HG03432 (cell line): Measurements from ENCODE around the gene RICTOR.
"Not testable (repeated sequence)": the region's sequence is repeated elsewhere in the genome, so short reads cannot be mapped to it uniquely, and the experiment has no call there.

ENCODE experiments used
- ATAC-seq: cut with Tn5 transposase; IDR thresholded peaks from one replicate; pipeline ENCODE4 v1.9.1; 2021; ENCODE audit warnings: mild to moderate bottlenecking, moderate library complexity; ENCODE audit not compliant: unreplicated experiment

RICTOR gene

DNA sequence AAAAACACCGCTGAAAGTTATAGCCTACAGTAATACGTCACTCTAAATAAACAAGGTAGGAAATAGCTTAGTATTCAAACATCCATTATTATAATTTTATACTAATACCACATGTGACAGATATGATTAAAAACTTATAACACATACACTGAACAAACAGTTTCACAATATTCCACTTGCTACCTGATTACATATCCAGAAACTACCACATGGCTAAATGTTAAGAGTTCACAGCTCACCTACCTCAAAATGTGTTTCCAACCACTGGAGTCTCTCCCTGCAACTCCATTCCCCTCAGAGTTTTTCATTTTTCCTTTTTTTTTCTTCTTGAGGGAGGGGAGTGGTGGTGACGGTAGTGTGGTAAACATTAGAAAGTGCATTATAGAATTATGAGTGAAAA is 12.1 kb downstream of the RICTOR start:
- no peak for ATAC-seq

DNA sequence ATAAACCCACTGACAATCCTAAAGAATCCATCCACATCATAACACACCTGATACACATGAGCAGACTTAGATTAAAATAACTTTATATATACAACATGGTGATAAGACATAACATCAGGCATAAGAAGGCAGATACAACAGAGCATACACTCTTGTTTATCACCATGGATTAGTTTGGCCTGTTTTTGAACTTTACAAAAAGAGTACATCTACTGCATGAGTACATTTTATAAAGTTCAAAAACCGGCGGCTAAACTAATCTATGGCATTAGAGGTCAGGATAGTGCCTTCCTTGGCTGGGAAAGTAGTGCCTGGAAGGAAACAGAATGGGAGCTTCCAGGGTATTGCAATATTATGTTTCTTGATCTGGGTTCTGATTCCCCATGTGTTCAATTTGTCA is 15.1 kb downstream of the RICTOR start:
- no peak for ATAC-seq

DNA sequence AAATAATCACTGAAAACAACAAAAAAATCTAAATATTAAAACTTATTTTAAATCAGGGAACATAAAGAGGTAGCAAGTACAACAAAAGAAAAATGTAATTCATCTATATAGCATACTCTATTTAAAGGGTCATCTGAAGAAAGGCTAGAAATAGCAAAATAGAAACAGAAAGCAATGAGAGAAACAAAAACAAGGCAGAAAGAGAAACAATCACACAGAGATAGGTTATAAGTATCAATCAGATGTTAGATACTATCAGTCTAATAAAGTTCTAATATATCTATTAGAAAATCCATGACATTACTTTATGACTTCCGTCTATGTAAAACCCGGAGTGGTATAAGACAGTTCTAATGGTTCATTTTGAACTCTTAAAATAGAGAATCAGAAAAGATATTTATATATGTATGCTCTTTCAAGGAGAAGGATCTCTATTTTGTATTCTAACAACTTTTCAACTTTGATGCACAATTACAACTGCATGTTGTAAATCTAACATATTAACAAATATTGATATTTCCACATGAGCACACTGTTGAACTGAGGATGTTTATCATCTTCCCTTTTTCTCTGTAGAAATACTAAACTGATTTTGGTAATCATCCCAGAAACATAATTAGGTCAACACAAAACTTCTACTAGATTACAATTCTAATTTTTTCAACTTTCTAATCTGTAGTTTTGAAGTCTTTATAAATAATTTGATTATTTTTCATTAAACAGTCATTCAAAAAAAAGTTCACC is 15.8 kb downstream of the RICTOR start:
- ATAC-seq: peak; percentile 90

DNA sequence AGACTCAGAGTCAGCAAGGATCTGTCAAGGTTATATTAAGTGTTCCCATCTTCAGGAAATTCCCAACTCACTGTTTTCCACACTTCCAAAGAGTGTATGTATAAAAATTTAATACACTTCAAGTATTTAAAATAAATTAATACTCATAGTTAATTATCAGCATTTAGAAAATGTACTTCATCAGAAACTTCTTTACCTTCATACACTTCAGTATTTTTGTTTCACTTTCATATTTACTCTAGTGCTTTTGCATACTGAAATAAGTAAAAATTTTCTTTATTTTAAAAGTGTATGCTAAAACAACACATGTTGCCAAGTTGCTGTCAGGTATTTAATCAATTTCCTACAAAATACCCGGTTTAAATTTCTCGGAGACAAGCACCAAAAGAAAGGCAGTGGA is 16.5 kb downstream of the RICTOR start:
- ATAC-seq: peak; percentile 72

DNA sequence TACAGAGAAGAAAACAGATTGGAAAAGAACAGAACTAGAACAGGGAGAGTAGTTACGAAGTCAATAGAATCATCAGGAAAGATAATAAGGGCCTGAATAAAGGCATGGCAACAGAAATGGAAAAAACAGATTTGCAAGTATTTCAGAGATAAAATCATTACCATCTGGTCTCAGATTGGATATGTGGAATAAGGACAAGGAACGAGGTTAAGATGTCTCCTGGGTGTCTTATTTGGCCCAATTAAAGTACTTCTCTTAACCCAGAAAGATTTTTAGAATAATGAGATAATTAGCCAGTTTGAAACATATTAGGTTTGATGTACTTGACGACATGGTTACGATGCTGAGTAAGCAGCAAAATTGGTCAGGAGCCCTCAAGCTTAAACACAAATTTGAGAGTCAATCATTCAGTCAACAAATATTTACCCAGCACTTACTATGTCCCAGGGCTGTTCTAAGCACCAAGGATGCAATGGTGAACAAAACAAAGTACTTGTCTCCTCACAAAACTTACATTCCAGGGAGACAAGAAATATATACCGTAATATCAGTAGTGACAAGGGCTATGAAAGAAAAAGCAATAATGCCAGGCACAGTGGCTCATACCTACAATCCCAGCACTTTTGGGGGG is 18.3 kb downstream of the RICTOR start:
- ATAC-seq: no peak

DNA sequence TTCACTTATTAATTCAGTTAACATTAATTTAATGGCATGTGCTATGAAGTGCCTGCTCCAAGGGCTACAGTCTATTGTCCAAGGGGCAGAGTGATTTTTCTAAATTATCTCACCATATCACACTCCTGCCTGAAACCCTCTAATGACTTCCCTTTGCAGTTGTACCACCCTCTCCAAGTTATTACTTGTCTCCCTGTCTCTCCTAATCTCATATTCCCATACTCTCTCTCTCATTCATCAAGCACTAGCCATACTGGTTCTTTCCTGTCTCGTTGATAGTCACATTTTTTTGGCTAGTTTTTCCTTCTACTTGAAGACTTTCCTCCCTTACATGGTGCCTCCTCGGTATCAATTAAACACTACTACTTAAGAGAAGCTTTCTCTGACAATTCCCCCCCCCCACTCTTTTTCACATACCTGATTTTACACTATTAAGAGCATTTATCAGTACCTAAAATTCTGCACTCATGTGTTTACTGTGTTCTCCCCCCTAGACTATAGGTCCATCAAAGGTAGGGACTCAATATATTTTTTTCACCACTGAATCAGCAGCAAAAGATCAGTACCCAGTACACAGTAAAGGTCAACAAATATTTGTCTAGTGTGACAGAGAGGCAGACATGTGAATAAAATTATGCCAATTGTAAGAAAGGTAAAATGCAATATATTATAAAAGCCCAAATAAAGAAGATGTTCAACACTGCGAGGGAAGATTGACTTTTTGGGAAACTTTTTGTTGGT is 19.0 kb downstream of the RICTOR start:
- no peak for ATAC-seq

DNA sequence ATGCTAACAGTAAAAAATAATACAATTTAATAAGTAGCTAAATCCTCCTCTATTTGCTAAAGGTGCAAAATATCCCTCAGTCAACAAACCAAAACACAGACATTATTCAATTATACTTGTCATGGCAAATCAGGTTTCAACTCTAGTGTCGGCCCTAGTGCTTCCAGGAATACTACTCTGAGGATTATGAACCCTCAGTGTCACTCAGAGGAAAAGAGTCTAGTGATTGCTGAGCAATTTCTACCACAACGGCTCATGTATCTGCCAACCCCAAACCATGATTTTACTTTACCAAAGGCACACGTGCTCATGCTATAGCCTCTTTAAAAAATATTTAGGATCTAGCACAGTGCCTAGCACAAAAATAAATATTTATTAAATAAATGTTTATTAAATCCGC is 21.0 kb downstream of the RICTOR start:
- ATAC-seq: no peak

DNA sequence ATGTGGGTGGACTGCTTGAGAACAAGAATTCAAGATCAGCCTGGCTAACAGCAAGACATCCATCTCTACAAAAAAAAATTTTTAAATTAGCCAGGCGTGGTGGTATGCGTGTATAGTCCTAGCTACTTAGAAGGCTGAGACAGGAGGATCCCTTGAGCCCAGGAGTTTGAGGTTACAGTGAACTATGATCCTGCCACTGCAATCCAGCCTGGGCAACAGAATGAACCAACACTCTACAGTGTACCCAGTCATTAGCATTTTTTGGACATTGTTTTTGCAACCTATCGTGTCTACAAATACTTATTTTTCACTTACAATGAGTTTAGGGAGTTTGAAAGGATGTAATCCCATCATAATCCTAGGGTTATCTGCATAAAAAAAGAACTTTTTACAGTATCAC is 22.1 kb downstream of the RICTOR start:
- ATAC-seq: no peak

DNA sequence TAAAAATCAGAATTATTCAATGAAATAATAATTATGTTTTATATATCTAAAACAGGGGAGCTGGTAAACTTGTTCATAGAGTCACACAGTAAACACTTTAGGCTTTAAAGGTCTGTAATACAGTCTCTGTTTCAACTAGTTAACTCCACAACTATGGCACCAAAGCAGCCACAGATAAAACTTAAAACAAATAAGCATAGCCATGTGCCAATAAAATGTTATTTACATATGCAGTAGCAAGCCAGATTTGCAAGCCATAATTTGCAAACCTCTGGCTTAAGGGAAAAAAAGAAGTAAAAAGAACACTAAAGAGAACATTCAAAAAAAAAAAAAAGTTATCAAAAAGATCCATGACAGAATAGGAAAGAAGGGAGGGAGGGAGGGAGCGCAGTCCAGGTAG is 24.9 kb downstream of the RICTOR start:
- ATAC-seq: no peak

DNA sequence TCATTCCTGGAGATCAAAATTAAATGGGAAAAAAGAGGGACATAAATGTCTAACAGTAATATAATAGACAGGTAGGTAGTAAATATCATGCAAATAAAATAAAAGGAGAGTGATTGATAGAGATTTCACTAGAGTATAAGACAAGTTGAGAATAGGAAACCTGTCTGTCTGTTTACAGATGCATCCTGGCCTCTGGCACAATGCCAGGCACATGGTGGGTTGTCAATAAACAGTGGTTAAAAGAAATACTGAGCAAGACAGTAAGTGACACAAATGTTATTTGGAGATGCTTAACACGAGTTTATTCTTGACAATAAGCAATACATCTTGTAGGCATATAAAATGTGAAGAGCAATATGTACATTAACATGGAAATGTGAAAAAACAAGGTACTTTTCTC is 33.3 kb downstream of the RICTOR start:
- no peak for ATAC-seq

DNA sequence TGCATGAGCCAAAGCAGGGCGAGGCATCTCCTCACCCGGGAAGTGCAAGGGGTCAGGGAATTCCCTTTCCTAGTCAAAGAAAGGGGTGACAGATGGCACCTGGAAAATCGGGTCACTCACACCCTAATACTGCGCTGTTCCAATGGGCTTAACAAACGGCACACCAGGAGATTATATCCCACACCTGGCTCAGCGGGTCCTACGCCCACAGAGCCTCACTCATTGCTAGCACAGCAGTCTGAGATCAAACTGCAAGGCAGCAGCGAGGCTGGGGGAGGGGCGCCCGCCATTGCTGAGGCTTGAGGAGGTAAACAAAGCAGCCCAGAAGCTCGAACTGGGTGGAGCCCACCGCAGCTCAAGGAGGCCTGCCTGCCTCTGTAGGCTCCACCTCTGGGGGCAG is 39.7 kb downstream of the RICTOR start:
- ATAC-seq: not testable (repeated sequence)

DNA sequence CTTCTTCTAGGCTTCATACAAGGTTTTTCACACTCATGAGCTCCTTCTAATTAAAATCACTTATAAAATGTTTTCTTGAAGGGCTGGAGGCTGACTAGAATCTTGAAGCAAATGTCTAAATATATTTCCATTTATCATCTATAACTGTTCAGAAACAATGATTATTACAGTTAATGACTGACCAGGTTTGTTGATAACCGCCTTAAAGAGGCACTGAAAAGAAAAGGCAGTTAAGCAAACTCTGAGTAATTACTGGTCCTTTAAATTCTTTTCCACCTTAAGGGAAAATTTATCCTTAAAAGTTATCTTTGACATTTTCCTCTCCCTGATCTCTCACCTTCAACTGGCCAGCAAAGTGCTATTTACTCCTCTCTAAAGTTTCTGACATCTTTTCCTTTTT is 43.2 kb downstream of the RICTOR start:
- ATAC-seq: no peak

DNA sequence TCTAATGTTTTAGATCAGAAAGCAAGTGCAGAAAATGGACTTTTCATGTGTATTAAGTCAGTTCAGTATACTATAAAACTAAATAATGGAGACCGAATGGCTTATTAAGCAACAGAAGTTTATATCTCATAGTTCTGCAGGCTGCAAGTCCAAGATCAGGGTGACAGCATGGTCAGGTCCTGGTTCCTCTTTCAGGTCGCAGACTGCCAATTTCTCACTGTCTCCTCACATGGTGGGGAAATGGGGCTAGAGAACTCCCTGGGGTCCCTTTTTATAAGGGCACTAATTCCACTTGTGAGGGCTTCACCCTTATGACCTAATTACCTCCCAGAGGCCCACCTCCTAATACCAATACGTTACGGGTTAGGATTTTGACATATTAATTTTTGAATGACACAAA is 48.7 kb downstream of the RICTOR start:
- ATAC-seq: no peak

DNA sequence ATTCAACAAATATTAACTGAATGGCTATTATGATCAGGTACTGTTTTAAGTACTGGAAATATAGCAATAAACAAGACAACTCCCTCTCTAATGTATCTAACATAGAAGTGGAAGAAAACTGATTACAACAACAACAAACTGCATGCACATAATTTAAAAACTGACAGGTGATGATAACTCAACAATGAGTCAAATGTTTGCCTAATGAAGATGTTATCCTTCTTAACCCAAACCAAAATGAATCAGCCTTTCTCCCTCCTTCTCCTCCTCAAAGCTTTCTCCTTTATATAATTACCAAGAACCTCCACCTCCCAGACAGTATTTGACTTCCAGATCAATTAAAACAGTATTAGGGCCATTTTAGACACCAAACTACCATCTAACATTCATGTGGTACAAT is 49.3 kb downstream of the RICTOR start:
- no peak for ATAC-seq

DNA sequence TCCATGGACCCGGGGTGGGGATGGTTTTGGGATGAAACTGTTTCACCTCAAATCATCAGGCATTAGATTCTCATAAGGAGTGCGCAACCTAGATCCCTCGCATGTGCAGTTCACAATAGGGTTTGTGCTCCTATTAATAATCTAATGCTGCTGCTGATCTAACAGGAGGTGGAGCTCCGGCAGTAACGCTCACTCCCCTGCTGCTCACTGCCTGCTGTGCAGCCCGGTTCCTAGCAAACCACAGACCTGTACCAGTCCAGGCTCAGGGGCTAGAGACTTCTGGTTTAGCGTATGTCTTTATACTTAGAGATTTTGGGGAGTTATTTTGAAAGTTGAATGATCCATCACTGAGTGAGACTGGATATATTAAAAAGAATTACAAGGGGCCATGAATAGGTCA is 50.2 kb downstream of the RICTOR start:
- no peak for ATAC-seq

DNA sequence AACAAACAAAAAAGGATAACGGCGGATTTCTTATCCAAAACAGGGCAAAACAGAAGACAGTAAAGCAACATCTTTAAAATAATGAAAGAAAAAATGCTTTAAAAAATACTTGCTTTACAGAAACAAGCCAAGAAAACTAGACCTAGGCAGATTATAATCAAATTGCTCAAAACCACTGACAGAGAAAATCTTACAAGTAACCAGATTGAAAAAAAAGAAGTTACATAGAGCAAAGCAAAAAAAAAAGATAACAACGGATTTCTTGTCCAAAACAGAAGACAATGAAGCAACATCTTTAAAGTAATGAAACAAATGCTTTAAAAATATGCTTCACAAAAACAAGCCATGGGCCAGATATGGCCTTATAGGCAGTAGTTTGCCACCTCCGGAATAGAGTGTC is 51.1 kb downstream of the RICTOR start:
- no peak for ATAC-seq

DNA sequence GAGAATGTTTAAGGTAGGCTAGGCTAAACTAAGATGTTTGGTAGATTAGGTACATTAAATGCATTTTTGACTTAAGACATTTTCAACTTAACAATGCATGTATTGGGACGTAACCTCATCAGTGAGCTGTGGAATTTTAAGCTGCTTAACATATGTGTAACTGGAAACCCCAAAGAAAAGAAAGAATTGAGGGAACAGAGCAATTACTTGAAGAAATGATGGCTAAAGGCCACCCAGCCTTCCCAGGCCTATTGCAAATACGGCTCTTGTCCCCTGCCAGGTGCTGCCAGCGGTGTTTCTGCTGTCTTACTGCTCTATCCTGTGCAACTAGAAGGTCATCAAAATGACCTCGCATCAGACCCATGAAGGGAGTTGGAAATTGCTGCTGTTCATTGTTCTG is 52.0 kb downstream of the RICTOR start:
- ATAC-seq: no peak

DNA sequence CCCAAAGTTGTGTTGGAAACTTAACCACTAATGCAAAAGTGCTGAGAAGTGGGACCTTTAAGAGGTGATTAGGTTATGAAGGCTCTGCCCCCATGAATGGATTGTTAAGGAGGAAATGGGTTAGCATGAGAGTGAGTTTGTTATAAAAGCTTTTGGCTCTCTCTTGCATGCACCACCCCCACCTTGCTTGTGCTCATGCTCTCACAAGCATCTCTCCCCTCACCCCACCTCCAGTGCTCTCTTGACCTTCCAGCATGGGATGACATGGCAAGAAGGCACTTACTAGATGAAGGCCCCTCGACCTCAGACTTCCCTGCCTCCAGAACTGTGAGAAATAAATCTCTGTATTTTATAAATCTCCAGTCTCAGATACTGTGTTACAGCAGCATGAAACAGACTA is 52.8 kb downstream of the RICTOR start:
- ATAC-seq: no peak

DNA sequence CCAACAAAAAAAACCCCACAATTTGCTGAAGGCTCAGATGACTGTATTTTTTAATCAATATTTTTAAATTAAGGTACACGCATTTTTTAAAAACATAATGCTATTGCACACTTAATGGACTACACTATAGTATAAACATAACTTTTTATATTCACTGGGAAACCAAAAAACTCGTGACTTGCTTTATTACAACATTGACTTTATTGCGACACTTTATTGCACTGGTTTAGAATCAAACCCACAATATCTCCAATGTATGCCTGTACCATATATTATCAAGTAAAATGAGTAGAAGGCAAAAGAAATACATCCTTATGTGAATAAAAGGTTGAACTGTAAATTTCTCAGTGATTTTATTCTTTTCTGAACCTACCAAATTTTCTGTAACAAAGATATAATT is 53.7 kb downstream of the RICTOR start:
- no peak for ATAC-seq

DNA sequence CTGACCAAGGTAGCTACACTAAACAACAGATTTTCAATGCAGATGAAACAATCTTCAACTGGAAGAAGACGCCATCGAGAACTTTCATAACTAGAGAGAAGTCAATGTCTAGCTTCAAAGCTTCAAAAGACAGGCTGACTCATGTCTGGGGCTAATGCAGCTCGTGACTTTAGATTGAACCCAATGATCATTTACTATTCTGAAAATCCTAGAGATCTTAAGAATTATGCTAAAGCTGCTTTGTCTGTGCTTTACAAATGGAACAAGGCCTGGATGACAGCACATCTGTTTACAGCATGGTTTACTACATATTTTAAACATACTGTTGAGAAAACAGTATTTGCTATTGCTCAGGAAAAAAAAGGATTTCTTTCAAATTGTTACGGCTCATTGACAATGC is 54.9 kb downstream of the RICTOR start:
- ATAC-seq: no peak

DNA sequence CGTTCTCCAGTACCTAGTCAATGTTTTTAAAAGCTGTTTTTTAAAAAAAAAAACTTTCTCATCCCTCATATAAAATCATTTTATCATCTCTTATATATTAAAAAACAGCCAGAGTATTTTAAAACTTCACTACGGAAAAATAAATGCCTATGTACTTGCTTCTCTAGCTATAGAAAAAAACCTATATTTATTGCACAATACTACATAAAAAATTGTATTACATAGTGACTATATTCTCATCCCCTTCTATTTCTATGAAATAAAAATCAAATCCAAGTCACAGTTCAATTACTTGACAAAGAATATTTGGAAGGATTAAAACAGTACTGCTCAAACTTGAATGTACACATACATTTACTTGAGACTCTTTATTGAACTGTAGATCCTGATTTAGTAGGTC is 56.7 kb downstream of the RICTOR start:
- ATAC-seq: no peak

DNA sequence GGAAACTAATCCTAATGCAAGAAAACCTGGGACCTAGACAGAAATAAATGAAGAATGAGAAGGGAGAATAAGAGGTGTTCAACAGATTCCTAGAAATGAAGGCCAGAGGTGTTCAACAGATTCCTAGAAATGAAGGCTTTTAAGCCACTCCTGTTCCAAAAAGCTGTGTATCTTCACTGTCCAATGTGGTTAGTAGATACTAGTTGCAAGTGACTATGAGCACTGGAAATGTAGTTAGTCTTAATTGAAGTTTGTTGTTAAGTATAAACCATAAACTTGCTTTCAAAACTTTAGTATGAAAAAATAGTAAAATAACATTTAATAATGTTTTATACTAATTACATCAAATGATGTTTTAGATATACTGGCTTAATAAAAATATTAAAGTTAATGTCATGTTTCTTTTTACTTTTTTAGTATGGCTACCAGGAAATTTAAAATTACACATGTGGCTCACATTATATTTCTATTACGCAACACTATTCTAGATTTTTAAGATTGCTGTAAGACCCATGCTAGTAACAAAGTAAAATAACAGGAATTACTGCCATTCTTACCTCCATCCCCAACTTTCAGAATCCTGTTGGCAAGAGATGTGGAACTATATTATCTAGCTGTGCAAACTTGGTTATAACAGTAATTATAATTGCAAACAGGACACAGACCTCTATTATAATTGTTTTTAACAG is 57.5 kb downstream of the RICTOR start:
- ATAC-seq: no peak
